HepG2 (cell line): ENCODE results near the gene NOP58. TPM values are rescaled to one million over a fixed set of nuclear protein-coding genes. Genes with fewer than 3 reads are reported as not detected.

Experiments
- ARNT2 ChIP-seq: sonication (generic); formaldehyde crosslinking; IDR thresholded peaks from 2 replicates; pipeline ENCODE4 v1.8.0; 2022; ENCODE audit warnings: mild to moderate bottlenecking, low read depth, missing genetic modification reagents, moderate library complexity
- BRCA1 ChIP-seq: sonication (generic); formaldehyde crosslinking; IDR thresholded peaks from 2 replicates; pipeline ENCODE4 v1.4.0; 2020; ENCODE audit warnings: missing genetic modification reagents
- CBFB ChIP-seq: sonication (generic); formaldehyde crosslinking; IDR thresholded peaks from 2 replicates; pipeline ENCODE4 v1.4.0; 2020; ENCODE audit warnings: missing genetic modification reagents
- CHD2 ChIP-seq: IDR thresholded peaks from 2 replicates; pipeline ENCODE4 v1.6.1; 2011; ENCODE audit warnings: low read depth, low read length, improper control_type of control experiment
- DNMT1 ChIP-seq: sonication (generic); formaldehyde crosslinking; IDR thresholded peaks from 2 replicates; pipeline ENCODE4 v1.5.1; 2020; ENCODE audit warnings: mild to moderate bottlenecking, missing genetic modification reagents
- E2F1 ChIP-seq: sonication (generic); formaldehyde crosslinking; IDR thresholded peaks from 2 replicates; pipeline ENCODE4 v1.5.0; 2020; ENCODE audit warnings: missing genetic modification reagents
- ELF3 ChIP-seq: IDR thresholded peaks from 2 replicates; pipeline ENCODE4 v1.6.1; 2016; ENCODE audit warnings: missing genetic modification reagents, missing compliant biosample characterization
- GABPB1 ChIP-seq: IDR thresholded peaks from 2 replicates; pipeline ENCODE4 v1.6.1; 2016; ENCODE audit warnings: mild to moderate bottlenecking, missing genetic modification reagents, moderate library complexity, missing compliant biosample characterization
- IRF2 ChIP-seq: IDR thresholded peaks from 2 replicates; pipeline ENCODE4 v1.6.1; 2018; ENCODE audit warnings: missing genetic modification reagents, missing compliant biosample characterization
- IRF9 ChIP-seq: sonication (generic); formaldehyde crosslinking; IDR thresholded peaks from 2 replicates; pipeline ENCODE4 v1.8.0; 2022; ENCODE audit warnings: missing genetic modification reagents, mild to moderate bottlenecking, borderline replicate concordance
- JUNB ChIP-seq: sonication (generic); formaldehyde crosslinking; IDR thresholded peaks from 2 replicates; pipeline ENCODE4 v1.8.0; 2022; ENCODE audit warnings: missing genetic modification reagents, mild to moderate bottlenecking, borderline replicate concordance
- MIER3 ChIP-seq: IDR thresholded peaks from 2 replicates; pipeline ENCODE4 v1.6.1; 2016; ENCODE audit warnings: missing compliant biosample characterization, borderline replicate concordance
- MIXL1 ChIP-seq: IDR thresholded peaks from 2 replicates; pipeline ENCODE4 v1.6.1; 2016
- MTF2 ChIP-seq: sonication (generic); formaldehyde crosslinking; IDR thresholded peaks from 2 replicates; pipeline ENCODE4 v1.5.0; 2020; ENCODE audit warnings: missing genetic modification reagents, borderline replicate concordance
- TEAD2 ChIP-seq: sonication (generic); formaldehyde crosslinking; IDR thresholded peaks from 2 replicates; pipeline ENCODE4 v1.9.0; 2021; ENCODE audit warnings: missing genetic modification reagents
- TRIM22 ChIP-seq: fragments of 450-650 bp; IDR thresholded peaks from 2 replicates; pipeline ENCODE4 v1.6.1; 2017
- ZBTB1 ChIP-seq: sonication (generic); formaldehyde crosslinking; IDR thresholded peaks from 2 replicates; pipeline ENCODE4 v1.4.0; 2020; ENCODE audit warnings: missing genetic modification reagents, borderline replicate concordance
- ZBTB7A ChIP-seq: sonication (generic); formaldehyde crosslinking; IDR thresholded peaks from 2 replicates; pipeline ENCODE4 v1.8.0; 2022; ENCODE audit warnings: mild to moderate bottlenecking, missing genetic modification reagents
- ZBTB8A ChIP-seq: sonication (generic); formaldehyde crosslinking; IDR thresholded peaks from 2 replicates; pipeline ENCODE4 v1.4.0; 2020; ENCODE audit warnings: mild to moderate bottlenecking, low read depth, missing genetic modification reagents, borderline replicate concordance
- ZFP36L2 ChIP-seq: sonication (generic); formaldehyde crosslinking; IDR thresholded peaks from 2 replicates; pipeline ENCODE4 v1.4.0; 2020; ENCODE audit warnings: missing genetic modification reagents
- ZNF101 ChIP-seq: sonication (generic); formaldehyde crosslinking; IDR thresholded peaks from 2 replicates; pipeline ENCODE4 v1.4.0; 2020; ENCODE audit warnings: mild to moderate bottlenecking, low read depth, missing genetic modification reagents, borderline replicate concordance
- ZNF446 ChIP-seq: sonication (generic); formaldehyde crosslinking; IDR thresholded peaks from 2 replicates; pipeline ENCODE4 v1.5.0; 2020; ENCODE audit warnings: mild to moderate bottlenecking, missing genetic modification reagents
- ZNF784 ChIP-seq: sonication (generic); formaldehyde crosslinking; IDR thresholded peaks from 2 replicates; pipeline ENCODE4 v1.5.1; 2020; ENCODE audit warnings: missing genetic modification reagents, mild to moderate bottlenecking, borderline replicate concordance
- ZSCAN9 ChIP-seq: IDR thresholded peaks from 2 replicates; pipeline ENCODE4 v1.6.1; 2016; ENCODE audit warnings: borderline replicate concordance
- polyA plus RNA-seq, 8 experiments: library from polyadenylated mRNA; depleted of rRNA in 3 of 8; stranded (reverse) in 7 of 8; unstranded in 1 of 8; fragments of >200 nt; fragmentation: Illumina TruSeq in 4 of 8; extraction: Trizol in 4 of 8; gene quantifications; 2 replicates each; pipeline versions ENCODE4 v1.2.1 to v1.2.3, GENCODE V29; 2011 to 2016; ENCODE audit warnings: low read depth in 4 of 8, missing spikeins in 1 of 8, mixed read lengths in 1 of 8; ENCODE audit not compliant: insufficient read depth in 1 of 8
- total RNA-seq, 5 experiments: library from RNA; depleted of rRNA; stranded (reverse); fragments of >200 nt; fragmentation: Illumina TruSeq; extraction: Trizol; gene quantifications; 2 replicates each; pipeline ENCODE4 v1.2.3, GENCODE V29; 2016; ENCODE audit warnings: low read depth in 1 of 5

The NOP58 gene
- total and polyA plus RNA-seq, 2 of the 13 experiments (the other 11 are each of a cell fraction or from before 2014, with no cell fraction given): 74.9 to 203 TPM

- TF ChIP-seq ZFP36L2 (CRISPR knock-in tag) (peak; percentile 81; the same call in 1 of the 2 replicates), ZBTB7A (CRISPR knock-in tag) (peak; percentile 74; the same call in 1 of the 2 replicates), IRF2 (CRISPR knock-in tag) (peak; percentile 87), ZBTB1 (CRISPR knock-in tag) (no peak), MTF2 (CRISPR knock-in tag) (peak; percentile 73; the same call in 1 of the 2 replicates), MIXL1 (CRISPR knock-in tag) (no peak), ELF3 (CRISPR knock-in tag) (peak; percentile 73; the same call in 1 of the 2 replicates), ARNT2 (CRISPR knock-in tag) (peak; percentile 88; the same call in 1 of the 2 replicates), DNMT1 (CRISPR knock-in tag) (0 out of 2 replicates have a peak, but pooled peaks have one; percentile 75), CBFB (no peak; the same call in 1 of the 2 replicates), CHD2 (0 out of 2 replicates have a peak, but pooled peaks have one; percentile 55), MIER3 (CRISPR knock-in tag) (peak; percentile 92; the same call in 1 of the 2 replicates), IRF9 (CRISPR knock-in tag) (peak; percentile 45; the same call in 1 of the 2 replicates), ZNF784 (CRISPR knock-in tag) (0 out of 2 replicates have a peak, but pooled peaks have one; percentile 33), TRIM22 (no peak), ZSCAN9 (no peak; the same call in 1 of the 2 replicates), TEAD2 (no peak), BRCA1 (CRISPR knock-in tag) (no peak), ZBTB8A (CRISPR knock-in tag) (no peak), ZNF446 (CRISPR knock-in tag) (no peak), E2F1 (CRISPR knock-in tag) (peak; percentile 90), GABPB1 (CRISPR knock-in tag) (peak; percentile 98), JUNB (CRISPR knock-in tag) (no peak; the same call in 1 of the 2 replicates), ZNF101 (CRISPR knock-in tag) (no peak)
These were observed 27.0 kb upstream of the NOP58 start, which contains the start of gene SUMO1 (continued) for GRCh38 chr2:202238234-202239197.
